ENCODE measurements around the gene SYK.

Gene SYK

GRCh38 chr9:90896231-90896630, 94.6 kb downstream of the SYK start:
- no peak for TF ChIP-seq CTCF (conservative IDR thresholded peaks at IDR 0.05; ENCODE audit: low read depth)
- POLR2A ChIA-PET (ENCODE audit: low non-redundant PET): no interaction called here
- CTCF ChIA-PET: no interaction called here
- no peak overlapping the region for H3K27ac ChIP-seq
- DNase-seq (ENCODE audit: low spot score): no peak

GRCh38 chr9:90898228-90898627, 96.6 kb downstream of the SYK start:
- ChIA-PET CTCF (interaction anchor here (0.6 to 1.5 kb wide), 2 partner anchors 17 to 158 kb away, joined by 3 to 4 read pairs; no protein-coding TSS in a partner anchor), POLR2A (ENCODE audit: low non-redundant PET) (no interaction called here)
- DNase-seq (ENCODE audit: low spot score): no peak
- TF ChIP-seq CTCF (conservative IDR thresholded peaks at IDR 0.05; ENCODE audit: low read depth): no peak; the same call in 1 of the 2 replicates
- no peak overlapping the region for H3K27ac ChIP-seq

DNA sequence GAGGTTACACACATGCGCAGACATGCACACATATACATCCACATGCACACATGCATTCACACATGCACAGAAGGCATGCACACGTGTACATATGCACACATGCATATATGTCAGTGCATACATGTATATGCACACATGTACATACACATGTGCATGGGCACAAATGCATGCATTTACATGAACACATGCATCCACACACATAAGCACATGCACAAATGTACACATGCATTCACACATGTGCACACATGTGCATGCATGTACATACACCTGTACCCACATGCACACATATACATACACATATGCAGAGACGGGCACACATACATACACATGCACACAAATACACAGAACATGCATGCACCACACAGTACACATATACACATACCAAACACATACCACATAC, 97.7 kb downstream of the SYK start:
- H3K27ac ChIP-seq: no peak overlapping the region
- POLR2A ChIA-PET (ENCODE audit: low non-redundant PET): no interaction called here
- DNase-seq (ENCODE audit: low spot score): no peak
- CTCF ChIA-PET: no interaction called here
- TF ChIP-seq CTCF (conservative IDR thresholded peaks at IDR 0.05; ENCODE audit: low read depth): no peak

GRCh38 chr9:90900130-90900529, 98.5 kb downstream of the SYK start:
- ChIA-PET POLR2A (ENCODE audit: low non-redundant PET) (no interaction called here), CTCF (interaction anchor here (0.6 to 0.7 kb wide), 2 partner anchors 135 to 263 kb away, joined by 3 read pairs; no protein-coding TSS in a partner anchor)
- no peak overlapping the region for H3K27ac ChIP-seq
- no peak for TF ChIP-seq CTCF (conservative IDR thresholded peaks at IDR 0.05; ENCODE audit: low read depth)
- DNase-seq (ENCODE audit: low spot score): no peak

GRCh38 chr9:90901933-90902332, 100.3 kb downstream of the SYK start:
- ChIA-PET CTCF (no interaction called here), POLR2A (ENCODE audit: low non-redundant PET) (no interaction called here)
- no peak overlapping the region for H3K27ac ChIP-seq
- no peak for TF ChIP-seq CTCF (conservative IDR thresholded peaks at IDR 0.05; ENCODE audit: low read depth)
- no peak for DNase-seq (ENCODE audit: low spot score)

DNA sequence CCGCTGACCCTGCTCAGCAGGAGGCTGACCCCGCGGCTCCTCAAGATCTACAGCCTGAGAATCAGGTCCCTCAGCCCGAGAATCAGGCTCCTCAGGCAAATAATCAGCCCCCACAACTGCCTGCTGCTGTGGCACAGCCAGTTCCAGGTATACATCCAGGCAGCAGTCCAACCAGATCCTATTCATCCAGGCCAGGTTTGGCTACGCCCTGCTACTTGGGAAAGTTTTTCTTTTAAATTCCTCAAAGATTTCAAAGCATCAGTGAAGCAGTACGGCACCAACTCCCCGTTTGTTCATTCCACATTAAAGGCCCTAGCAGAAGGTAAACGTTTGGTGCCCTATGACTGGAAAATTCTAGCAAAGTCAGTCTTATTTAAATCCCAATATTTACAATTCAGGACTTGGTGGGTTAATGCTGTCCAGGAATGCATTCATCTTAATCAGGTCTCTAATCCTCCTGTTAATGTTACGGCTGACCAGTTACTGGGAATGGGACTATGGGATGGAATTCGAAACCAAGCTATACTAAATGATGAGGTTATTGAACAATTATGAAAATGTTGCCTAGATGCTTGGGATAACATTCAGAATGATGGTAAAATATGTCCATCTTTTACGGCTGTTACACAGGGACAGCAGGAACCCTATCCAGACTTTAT, 102.3 kb downstream of the SYK start:
- H3K27ac ChIP-seq: no peak overlapping the region
- ChIA-PET CTCF (interaction anchor here (1.1 kb wide), 1 partner anchor 12 kb away, joined by 3 read pairs; no protein-coding TSS in a partner anchor), POLR2A (ENCODE audit: low non-redundant PET) (no interaction called here)
- DNase-seq (ENCODE audit: low spot score): no peak
- no peak for TF ChIP-seq CTCF (conservative IDR thresholded peaks at IDR 0.05; ENCODE audit: low read depth)

Data from RWPE1 (cell line).